Measurements from ENCODE around the gene C2orf42. TPM values are rescaled to one million over a fixed set of nuclear protein-coding genes. Genes with fewer than 3 reads are reported as not detected.
"Not testable (repeated sequence)": the region's sequence is repeated elsewhere in the genome, so short reads cannot be mapped to it uniquely, and the experiment has no call there.

C2orf42 gene
- total RNA-seq, 1 experiment from 2014 or later = 18.8 TPM

DNA sequence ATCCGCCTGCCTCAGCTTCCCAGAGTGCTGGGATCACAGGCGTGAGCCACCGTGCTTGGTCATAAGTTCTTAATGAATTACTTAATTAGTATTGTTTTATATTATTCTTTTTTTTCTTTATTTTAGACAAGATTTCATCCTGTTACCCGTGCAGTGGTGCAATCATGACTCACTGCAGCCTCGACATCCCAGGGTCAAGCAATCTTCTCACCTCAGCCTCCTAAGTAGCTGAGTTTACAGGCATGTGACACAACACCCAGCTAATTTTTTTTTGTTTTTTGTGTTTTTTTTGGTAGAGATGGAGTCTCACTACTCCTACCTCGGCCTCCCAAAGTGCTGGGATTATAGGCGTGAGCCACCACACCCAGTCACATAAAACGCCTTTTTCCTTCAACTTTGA lies 17.3 kb downstream of the C2orf42 start:
- no peak for DNase-seq (ENCODE audit: low read depth)

DNA sequence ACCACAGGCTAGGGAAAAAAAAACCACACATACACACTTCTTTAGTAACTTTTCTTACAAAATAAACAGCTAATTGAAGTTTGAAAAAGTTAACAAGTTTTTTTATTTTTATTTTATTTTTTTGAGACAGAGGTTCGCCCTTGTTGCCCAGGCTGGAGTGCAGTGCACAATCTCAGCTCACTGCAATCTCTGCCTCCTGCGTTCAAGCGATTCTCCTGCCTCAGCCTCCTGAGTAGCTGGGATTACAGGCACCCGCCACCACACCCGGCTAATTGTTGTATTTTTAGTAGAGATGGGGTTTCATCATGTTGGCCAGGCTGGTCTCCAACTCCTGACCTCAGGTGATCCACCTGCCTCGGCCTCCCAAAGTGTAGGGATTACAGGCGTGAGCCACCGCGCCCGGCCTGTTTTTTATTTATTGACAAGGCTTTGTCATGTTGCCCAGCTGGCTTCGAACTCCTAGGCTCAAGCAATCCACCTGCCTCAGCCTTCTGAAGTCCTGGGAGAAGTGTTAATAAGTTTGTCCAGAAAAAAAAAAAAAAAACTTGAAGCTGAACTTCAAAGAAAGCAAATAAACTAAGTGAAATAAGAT lies 21.1 kb downstream of the C2orf42 start:
- DNase-seq (ENCODE audit: low read depth) = not testable (repeated sequence)

GRCh38 chr2:70161069-70161534 lies 29.7 kb downstream of the C2orf42 start:
- no peak for DNase-seq (ENCODE audit: low read depth)

DNA sequence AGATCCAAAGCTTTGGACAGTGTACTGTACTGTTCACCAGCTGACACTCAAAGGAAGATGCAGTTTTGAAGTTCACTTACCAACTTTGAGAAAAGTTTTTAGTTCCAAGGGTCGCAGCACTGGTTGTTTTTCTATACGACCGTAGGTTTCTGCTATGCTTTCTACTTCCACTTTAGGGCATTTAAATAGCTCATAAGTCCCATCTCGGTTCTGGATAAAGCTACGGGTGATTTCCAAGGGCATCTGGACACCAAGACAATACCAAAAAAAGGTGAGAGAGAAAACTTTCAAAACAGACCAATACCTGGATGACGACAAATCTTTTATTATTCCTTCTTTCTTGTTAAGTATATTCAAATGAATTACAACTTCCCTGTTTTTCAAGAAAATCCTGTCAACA lies 30.3 kb downstream of the C2orf42 start:
- DNase-seq (ENCODE audit: low read depth) = no peak

DNA sequence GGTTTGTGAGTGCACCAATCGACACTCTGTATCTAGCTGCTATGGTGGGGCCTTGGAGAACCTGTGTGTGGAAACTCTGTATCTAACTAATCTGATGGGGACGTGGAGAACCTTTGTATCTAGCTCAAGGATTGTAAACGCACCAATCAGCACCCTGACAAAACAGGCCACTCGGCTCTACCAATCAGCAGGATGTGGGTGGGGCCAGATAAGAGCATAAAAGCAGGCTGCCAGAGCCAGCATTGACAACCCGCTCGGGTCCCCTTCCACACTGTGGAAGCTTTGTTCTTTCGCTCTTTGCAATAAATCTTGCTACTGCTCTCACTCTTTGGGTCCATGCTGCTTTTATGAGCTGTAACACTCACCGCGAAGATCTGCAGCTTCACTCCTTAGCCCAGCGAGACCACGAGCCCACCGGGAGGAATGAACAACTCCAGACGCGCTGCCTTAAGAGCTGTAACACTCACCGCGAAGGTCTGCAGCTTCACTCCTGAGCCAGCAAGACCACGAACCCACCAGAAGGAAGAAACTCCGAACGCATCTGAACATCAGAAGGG lies 41.6 kb downstream of the C2orf42 start:
- DNase-seq (ENCODE audit: low read depth) = not testable (repeated sequence)

DNA sequence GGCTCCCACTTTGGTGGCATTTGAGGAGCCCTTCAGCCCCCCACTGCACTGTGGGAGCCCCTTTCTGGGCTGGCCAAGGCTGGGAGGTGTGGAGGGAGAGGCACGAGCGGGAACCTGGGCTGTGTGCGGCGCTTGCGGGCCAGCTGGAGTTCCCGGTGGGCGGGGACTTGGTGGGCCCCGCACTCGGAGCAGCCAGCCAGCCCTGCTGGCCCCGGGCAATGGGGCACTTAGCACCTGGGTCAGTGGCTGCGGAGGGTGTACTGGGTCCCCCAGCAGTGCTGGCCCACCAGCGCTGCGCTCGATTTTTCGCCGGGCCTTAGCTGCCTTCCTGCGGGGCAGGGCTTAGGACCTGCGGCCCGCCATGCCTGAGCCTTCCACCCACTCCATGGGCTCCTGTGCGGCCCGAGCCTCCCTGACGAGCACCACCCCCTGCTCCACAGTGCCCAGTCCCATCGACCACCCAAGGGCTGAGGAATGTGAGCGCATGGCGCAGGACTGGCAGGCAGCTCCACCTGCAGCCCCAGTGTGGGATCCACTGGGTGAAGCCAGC lies 42.5 kb downstream of the C2orf42 start:
- DNase-seq (ENCODE audit: low read depth) = not testable (repeated sequence)

- no peak for DNase-seq (ENCODE audit: low read depth)
These were observed 44.7 kb downstream of the C2orf42 start for GRCh38 chr2:70145851-70146739.

DNA sequence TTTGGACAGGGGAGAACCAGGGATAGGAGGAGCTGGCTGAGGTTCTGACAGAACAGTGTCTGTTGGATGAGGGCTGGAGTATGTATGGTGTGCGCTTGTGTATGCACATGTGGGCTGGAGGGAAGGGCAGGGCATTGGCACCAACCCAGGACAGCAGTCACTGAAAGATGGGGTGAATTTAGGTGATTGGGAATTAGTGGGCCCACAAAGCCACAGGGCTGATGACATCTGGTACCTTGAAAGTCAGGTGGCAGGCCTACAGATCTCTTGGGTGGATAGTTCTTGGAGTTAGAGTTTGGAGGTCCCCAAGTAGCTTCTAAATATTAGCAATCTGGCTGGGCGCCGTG lies 45.7 kb downstream of the C2orf42 start:
- no peak for DNase-seq (ENCODE audit: low read depth)

DNA sequence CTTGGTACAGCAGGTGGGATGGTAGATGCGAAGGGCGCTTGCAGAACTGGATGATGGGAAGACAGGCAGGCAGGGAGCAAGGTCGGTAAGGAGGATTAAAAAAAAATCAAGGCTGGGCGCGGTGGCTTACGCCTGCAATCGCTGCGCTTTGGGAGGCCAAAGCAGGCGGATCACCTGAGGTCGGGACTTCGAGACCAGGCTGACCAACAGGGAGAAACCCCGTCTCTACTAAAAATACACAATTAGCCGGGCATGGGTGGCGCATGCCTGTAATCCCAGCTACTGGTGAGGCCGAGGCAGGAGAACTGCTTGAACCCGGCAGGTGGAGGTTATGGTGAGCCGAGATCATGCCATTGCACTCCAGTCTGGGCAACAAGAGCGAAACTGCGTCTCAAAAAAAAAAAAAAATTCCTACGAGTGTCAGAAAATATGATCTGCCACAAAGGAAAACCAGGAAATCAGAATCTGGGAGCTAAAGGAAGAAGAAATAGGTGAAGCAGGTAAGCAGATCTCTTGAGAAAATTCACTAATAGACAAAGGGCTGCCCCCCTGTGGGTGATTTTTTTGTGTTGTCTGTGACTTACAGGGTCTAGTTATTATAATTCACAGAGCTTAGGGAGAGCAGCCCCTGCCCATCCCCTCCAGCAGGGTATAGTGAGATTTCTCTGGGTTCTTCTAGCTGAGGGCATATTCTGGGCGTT lies 46.2 kb downstream of the C2orf42 start:
- no peak for DNase-seq (ENCODE audit: low read depth)

DNA sequence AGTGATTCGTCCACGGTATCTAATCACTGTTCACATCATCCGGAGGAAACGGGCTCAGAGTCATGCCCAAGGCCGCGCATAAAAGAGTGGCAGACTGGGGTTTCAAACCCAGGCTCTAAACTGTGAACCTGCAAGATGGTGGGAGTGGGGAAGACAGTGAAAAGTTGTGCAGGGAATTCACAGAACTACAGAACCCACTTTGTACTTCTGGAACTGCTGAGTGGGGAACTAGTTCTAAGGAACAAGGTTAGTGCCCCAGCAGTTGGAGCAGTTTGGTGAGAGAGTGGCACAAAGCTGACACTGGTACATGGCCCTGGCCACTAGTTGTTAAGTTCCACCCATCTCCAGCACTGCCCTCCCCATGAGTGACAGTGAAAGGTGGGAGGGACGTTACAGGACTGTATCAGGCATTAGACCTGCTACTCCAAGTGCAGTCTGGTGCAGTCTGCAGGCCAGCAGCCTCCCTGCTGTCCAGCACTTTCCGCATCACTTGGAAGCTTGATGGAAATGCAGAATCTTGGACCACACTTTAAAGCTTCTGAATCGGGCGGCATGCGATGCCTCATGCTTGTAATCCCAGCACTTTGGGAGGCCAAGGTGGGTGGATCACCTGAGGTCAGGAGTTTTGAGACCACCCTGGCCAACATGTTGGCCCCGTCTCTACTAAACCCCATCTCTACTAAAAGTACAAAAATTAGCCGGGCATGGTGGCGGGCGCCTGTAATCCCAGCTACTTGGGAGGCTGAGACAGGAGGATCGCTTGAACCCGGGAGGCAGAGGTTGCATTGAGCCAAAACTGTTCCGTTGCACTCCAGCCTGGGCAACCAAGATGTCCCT lies 47.3 kb downstream of the C2orf42 start:
- peak; percentile 78 for DNase-seq (ENCODE audit: low read depth)

DNA sequence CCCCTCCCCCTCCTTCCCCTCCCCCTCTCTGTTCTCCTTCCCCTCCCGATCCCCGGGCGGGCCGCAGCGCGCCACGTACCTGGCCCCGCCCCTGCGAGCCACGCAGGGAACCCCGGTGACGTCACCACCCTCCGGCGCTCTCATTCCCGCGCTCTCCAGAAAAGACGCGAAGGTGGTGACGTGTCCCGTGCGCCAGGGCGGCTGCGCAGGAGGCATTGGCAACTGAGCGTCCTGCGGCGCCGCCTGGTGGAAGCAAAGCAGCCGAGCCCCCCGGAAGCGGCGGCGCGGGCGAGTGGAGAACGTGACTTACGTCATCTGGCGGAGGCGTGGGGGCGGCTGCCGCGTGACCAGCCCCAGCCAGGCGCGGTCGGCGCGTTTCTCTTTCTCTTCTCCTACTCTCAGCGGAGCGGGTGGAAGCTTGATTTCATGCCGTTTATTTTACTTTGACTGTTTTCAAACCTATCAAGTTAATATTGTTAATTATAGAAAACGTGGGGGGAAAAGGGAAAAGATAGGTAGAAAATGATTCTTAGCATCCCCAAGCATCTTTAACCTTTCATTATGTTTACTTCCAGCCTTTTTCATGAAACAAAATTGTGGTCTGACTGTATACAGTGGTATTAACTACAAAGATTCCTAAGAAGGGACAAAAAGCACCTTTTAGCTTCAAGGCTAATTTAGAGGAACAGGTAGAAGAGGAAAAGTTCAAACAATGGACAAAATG lies 48.1 kb downstream of the C2orf42 start:
- peak; percentile 99 for DNase-seq (ENCODE audit: low read depth)

DNA sequence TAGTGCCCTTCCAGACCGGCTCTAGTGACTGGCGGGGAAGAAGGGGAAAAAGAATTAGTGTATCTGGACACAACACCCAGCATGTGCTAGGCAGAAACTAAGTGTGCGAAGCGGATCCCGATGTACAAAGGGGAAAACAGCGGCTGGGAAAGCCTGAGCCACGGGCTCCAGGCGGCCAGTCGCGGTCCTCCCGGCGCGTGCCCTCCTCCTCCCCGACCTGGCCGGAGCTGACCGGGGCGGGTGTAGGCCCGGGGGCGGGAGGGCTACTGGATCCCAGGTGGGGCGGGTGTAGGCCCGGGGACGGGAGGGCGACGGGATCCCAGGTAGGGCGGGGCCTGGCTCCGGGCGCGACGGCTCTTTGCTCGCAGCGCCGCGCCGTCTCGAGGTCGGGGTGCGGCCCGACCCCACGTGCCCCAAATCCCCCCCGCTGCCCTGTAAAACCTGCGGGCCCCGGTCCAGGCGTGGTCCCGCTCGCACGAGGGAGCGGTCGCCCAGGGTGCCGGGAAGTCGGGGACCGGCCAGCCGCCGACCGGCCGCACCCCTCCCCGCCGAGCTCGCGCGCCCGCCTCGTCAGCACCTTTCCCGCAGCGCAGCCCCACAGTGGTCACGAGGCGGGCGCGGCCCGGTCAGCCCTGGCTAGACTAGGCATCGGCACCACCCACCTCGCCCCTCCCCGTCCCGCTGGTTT lies 48.8 kb downstream of the C2orf42 start:
- DNase-seq (ENCODE audit: low read depth) = peak; percentile 46

- DNase-seq (ENCODE audit: low read depth) = peak; percentile 42
These were observed 49.5 kb downstream of the C2orf42 start for GRCh38 chr2:70141212-70141901.

GRCh38 chr2:70140791-70141211 lies 50.0 kb downstream of the C2orf42 start:
- DNase-seq (ENCODE audit: low read depth) = no peak

DNA sequence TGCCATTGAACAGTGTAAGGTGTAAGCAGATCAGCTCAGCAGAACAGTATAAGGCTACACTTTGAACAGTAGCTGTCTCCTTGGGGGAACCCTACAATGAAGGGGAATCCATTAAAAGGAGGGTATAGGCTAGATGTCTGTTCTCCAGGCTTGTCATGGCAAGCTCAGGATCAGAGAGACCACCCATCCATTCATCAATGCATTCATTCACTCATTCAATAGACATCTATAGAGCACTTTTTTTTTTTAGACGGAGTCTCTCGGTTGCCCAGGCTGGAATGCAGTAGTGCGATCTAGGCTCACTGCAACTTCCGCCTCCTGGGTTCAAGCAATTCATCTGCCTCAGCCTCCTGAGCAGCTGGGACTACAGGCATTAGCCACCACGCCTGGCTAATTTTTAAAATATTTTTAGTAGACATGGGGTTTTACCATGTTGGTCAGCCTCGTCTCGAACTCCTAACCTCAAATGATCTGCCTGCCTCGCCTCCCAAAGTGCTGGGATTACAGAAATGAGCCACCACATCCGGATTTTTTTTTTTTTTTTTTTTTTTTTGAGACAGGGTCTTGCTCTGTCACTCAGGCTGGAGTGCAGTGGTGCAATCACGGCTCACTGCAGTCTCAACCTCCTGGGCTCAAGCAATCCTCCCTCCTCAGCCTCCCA lies 56.4 kb downstream of the C2orf42 start:
- not testable (repeated sequence) for DNase-seq (ENCODE audit: low read depth)

DNA sequence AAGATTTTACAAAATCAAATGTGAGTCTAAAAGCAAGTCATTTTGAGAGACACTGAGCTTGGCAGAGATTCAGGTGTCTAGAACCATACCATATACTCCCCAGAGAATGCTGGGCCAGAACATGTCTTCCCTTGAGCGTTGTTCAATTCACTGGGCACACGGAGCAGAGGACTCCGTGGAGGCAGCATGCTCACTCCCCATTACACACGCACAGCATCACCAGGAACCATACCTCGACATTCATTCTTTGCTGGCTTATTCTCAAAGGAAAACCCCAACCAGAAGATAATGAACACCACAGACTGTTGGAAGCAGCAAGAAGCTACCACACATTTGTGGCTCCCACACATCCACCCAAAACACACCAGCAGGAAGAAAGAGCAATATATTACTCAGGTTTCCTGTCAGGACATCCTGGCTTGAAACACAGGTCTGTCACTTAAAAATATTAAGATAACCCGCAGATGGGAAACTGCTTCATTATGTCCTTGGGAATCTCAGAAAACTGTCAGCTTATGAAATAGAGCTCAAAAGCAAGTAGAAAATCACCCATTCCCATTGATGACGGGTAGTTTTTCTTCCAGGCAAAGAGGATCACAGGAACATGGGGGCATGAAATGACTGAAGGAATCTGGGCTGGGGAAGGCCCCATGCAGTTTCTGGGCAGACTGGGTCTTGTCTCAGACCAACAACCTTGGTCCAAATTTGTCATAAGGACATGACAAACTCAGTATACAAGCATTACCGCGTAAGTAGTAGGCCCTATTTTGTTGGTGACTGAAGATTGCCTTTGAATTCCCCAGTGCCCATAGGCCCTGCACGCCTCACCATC lies 57.1 kb downstream of the C2orf42 start:
- no peak for DNase-seq (ENCODE audit: low read depth)

DNA sequence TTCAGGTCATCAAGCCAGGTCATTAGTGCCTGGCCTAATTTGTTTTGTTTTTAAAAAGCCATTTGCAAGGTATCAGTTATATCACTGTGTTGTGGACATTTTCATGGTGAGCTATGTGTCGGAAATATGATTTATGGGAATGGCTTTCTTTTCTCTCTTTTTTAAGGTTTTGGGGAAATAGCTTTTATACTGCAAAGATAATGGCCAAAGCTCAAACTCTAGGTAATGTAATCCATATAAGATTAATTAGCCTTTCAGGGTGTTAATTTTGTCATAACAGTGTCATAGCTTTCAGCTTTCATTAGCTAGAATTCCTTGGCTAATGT lies 57.7 kb downstream of the C2orf42 start:
- DNase-seq (ENCODE audit: low read depth) = no peak

All from LHCN-M2 (cell line).